H1 (cell line): ENCODE measurements around the gene PPP2R3B. TPM values are rescaled to one million over a fixed set of nuclear protein-coding genes. Genes with fewer than 3 reads are reported as not detected.

ENCODE experiments used
- CTCF ChIA-PET: fragments of 300-600 bp; sonication (Branson Sonifier 250); formaldehyde crosslinking; loops from one replicate; lab custom pipeline; 2021; ENCODE audit not compliant: partially characterized antibody; lab: Charles Lee
- POLR2A ChIA-PET: fragments of 300-600 bp; sonication (Branson Sonifier 250); formaldehyde crosslinking; loops from one replicate; lab custom pipeline; 2021; ENCODE audit warnings: inconsistent platforms; ENCODE audit not compliant: partially characterized antibody; lab: Charles Lee
- DNase-seq, 2 experiments: peaks; one replicate each; pipeline versions ENCODE4 v3.0.0 to v3.0.0-alpha.2; 2010 to 2022; ENCODE audit warnings: low spot score in 2 of 2, low read depth in 1 of 2, mixed read lengths in 1 of 2
- FAIRE-seq: peaks from 2 replicates; lab custom pipeline; 2011; peaks lifted over from hg19 to GRCh38; lab: Jason Lieb, UNC
- H2AFZ ChIP-seq: 2 replicates; pipeline ENCODE4 v1.8.1; 2012; ENCODE audit warnings: low read length, inconsistent platforms
- H2AK5ac ChIP-seq: 2 replicates; pipeline ENCODE4 v1.6.1; 2013; ENCODE audit warnings: low read depth, low read length
- H2BK120ac ChIP-seq: replicated peaks from 2 replicates; pipeline ENCODE3; 2013; ENCODE audit warnings: low read depth, low read length, inconsistent platforms
- H2BK12ac ChIP-seq: 2 replicates; pipeline ENCODE4 v1.6.1; 2013; ENCODE audit warnings: low read depth, low read length
- H2BK15ac ChIP-seq: 2 replicates; pipeline ENCODE4 v1.6.1; 2013; ENCODE audit warnings: low read length
- H2BK20ac ChIP-seq: 2 replicates; pipeline ENCODE4 v1.6.1; 2013; ENCODE audit warnings: low read length
- H2BK5ac ChIP-seq: 2 replicates; pipeline ENCODE4 v1.6.1; 2013; ENCODE audit warnings: low read depth, low read length
- H3K14ac ChIP-seq: 2 replicates; pipeline ENCODE4 v1.6.1; 2013; ENCODE audit warnings: inconsistent platforms; ENCODE audit not compliant: insufficient read length
- H3K18ac ChIP-seq: 2 replicates; pipeline ENCODE4 v1.6.1; 2013; ENCODE audit warnings: low read length; ENCODE audit errors: extremely low read depth
- H3K23ac ChIP-seq: 2 replicates; pipeline ENCODE4 v1.6.1; 2013; ENCODE audit warnings: inconsistent platforms; ENCODE audit not compliant: insufficient read length
- H3K23me2 ChIP-seq: 2 replicates; pipeline ENCODE4 v1.6.1; 2013; ENCODE audit warnings: low read depth, low read length
- H3K27ac ChIP-seq: 2 replicates; pipeline ENCODE4 v1.6.1; 2011; ENCODE audit warnings: low read depth, low read length, inconsistent platforms
- H3K27me3 ChIP-seq, 4 experiments: replicated peaks in 1 of 4; 1 replicate in 1 of 4; 2 replicates in 3 of 4; pipeline versions ENCODE4 v1.6.1 to v1.8.1; 2011 to 2013; ENCODE audit warnings: low read length in 3 of 4, mild to moderate bottlenecking in 3 of 4, inconsistent platforms in 2 of 4, mixed read lengths in 2 of 4, moderate library complexity in 1 of 4; ENCODE audit not compliant: control insufficient read depth in 3 of 4, insufficient read depth in 3 of 4; ENCODE audit errors: extremely low read depth in 1 of 4
- H3K36me3 ChIP-seq, 4 experiments: 2 replicates each; pipeline versions ENCODE4 v1.6.1 to v1.8.1; 2011 to 2013; ENCODE audit warnings: mild to moderate bottlenecking in 4 of 4, low read length in 3 of 4, moderate library complexity in 2 of 4, control low read depth in 1 of 4, inconsistent platforms in 1 of 4; ENCODE audit not compliant: insufficient read depth in 4 of 4, control insufficient read depth in 2 of 4
- H3K4ac ChIP-seq: replicated peaks from 2 replicates; pipeline ENCODE3; 2013; ENCODE audit warnings: low read length, low read depth, mixed read lengths, inconsistent platforms; ENCODE audit not compliant: insufficient read length
- H3K4me1 ChIP-seq, 4 experiments: replicated peaks in 1 of 4; 1 replicate in 1 of 4; 2 replicates in 3 of 4; pipeline versions ENCODE4 v1.6.1 to v1.8.1; 2011 to 2013; ENCODE audit warnings: low read length in 3 of 4, inconsistent platforms in 2 of 4, mixed read lengths in 1 of 4; ENCODE audit not compliant: insufficient read depth in 4 of 4, control insufficient read depth in 3 of 4
- H3K4me2 ChIP-seq, 2 experiments: 2 replicates each; pipeline versions ENCODE4 v1.6.1 to v1.8.1; 2011 to 2013; ENCODE audit warnings: low read depth in 2 of 2, low read length in 2 of 2, control low read depth in 1 of 2, inconsistent platforms in 1 of 2, mild to moderate bottlenecking in 1 of 2; ENCODE audit not compliant: insufficient read depth in 1 of 2
- H3K4me3 ChIP-seq, 4 experiments: fragments of 200-600, 300-600 bp in 1 of 4; sonication (generic), shearing (Covaris generic), sonication (Bioruptor Twin) in 1 of 4; 2 replicates each; pipeline versions ENCODE4 v1.5.1 to v1.8.1; 2011 to 2016; ENCODE audit warnings: low read length in 4 of 4, low read depth in 3 of 4, control low read depth in 2 of 4, inconsistent platforms in 2 of 4, mild to moderate bottlenecking in 2 of 4, mixed read lengths in 1 of 4, moderate library complexity in 1 of 4; ENCODE audit not compliant: insufficient read depth in 2 of 4; ENCODE audit errors: extremely low read depth in 1 of 4
- H3K56ac ChIP-seq: replicated peaks from 2 replicates; pipeline ENCODE3; 2013; ENCODE audit warnings: low read depth, mild to moderate bottlenecking, mixed read lengths, low read length, inconsistent platforms; ENCODE audit not compliant: insufficient read length
- H3K79me1 ChIP-seq: 2 replicates; pipeline ENCODE4 v1.6.1; 2013; ENCODE audit warnings: low read depth, low read length, control low read depth
- H3K79me2 ChIP-seq, 2 experiments: 2 replicates each; pipeline versions ENCODE4 v1.6.1 to v1.8.1; 2012 to 2013; ENCODE audit warnings: low read length in 2 of 2, mild to moderate bottlenecking in 2 of 2, inconsistent platforms in 1 of 2; ENCODE audit not compliant: insufficient read depth in 2 of 2, control insufficient read depth in 1 of 2
- H3K9ac ChIP-seq, 4 experiments: replicated peaks in 1 of 4; 1 replicate in 1 of 4; 2 replicates in 3 of 4; pipeline versions ENCODE4 v1.6.1 to v1.8.1; 2011 to 2013; ENCODE audit warnings: low read depth in 3 of 4, low read length in 3 of 4, control low read depth in 2 of 4, mild to moderate bottlenecking in 2 of 4, moderate library complexity in 2 of 4, inconsistent platforms in 1 of 4; ENCODE audit errors: extremely low read depth in 1 of 4
- H3K9me3 ChIP-seq, 2 experiments: 2 replicates each; pipeline versions ENCODE4 v1.6.1 to v1.8.1; 2012 to 2013; ENCODE audit warnings: mild to moderate bottlenecking in 2 of 2, moderate library complexity in 2 of 2, control low read depth in 1 of 2, inconsistent platforms in 1 of 2, low read depth in 1 of 2, low read length in 1 of 2, mixed read lengths in 1 of 2; ENCODE audit not compliant: insufficient read depth in 2 of 2
- H4K20me1 ChIP-seq, 2 experiments: replicated peaks in 1 of 2; 2 replicates each; pipeline versions ENCODE3 to v1.8.1; 2011 to 2013; ENCODE audit warnings: inconsistent platforms in 2 of 2, low read length in 2 of 2, mild to moderate bottlenecking in 1 of 2; ENCODE audit not compliant: insufficient read depth in 2 of 2, control insufficient read depth in 1 of 2
- H4K5ac ChIP-seq: 2 replicates; pipeline ENCODE4 v1.6.1; 2013; ENCODE audit warnings: low read length, low read depth, mixed read lengths, inconsistent platforms; ENCODE audit not compliant: insufficient read length
- H4K8ac ChIP-seq: 2 replicates; pipeline ENCODE4 v1.8.0; 2013; ENCODE audit warnings: mild to moderate bottlenecking, moderate library complexity, low read length, inconsistent platforms; ENCODE audit not compliant: insufficient read depth; ENCODE audit errors: extremely low read depth
- H4K91ac ChIP-seq: replicated peaks from 2 replicates; pipeline ENCODE3; 2013; ENCODE audit warnings: low read length, mixed read lengths, inconsistent platforms; ENCODE audit not compliant: insufficient read length
- CBX5 ChIP-seq: fragments of 300-800, 300-1000 bp; sonication (generic); IDR thresholded peaks from 2 replicates; pipeline ENCODE4 v1.7.1; 2016; ENCODE audit warnings: antibody characterized with exemption, low read length, low read depth
- CHD2 ChIP-seq: IDR thresholded peaks from 2 replicates; pipeline ENCODE4 v1.6.1; 2012; ENCODE audit warnings: low read length, improper control_type of control experiment
- GTF2F1 ChIP-seq: IDR thresholded peaks from 2 replicates; pipeline ENCODE4 v1.6.1; 2012; ENCODE audit warnings: low read depth, low read length, improper control_type of control experiment, borderline replicate concordance
- JUND ChIP-seq: IDR thresholded peaks from 2 replicates; pipeline ENCODE4 v1.6.1; 2011; ENCODE audit warnings: mild to moderate bottlenecking, improper control_type of control experiment, low read length
- MAX ChIP-seq: IDR thresholded peaks from 2 replicates; pipeline ENCODE4 v1.6.1; 2012; ENCODE audit warnings: inconsistent platforms
- PHF8 ChIP-seq: fragments of 200-600 bp; sonication (generic); conservative IDR thresholded peaks from 2 replicates; pipeline ENCODE4 v1.7.1; 2012; ENCODE audit warnings: low read depth, mild to moderate bottlenecking, inconsistent platforms, low read length, moderate library complexity
- POU5F1 ChIP-seq: IDR thresholded peaks from 2 replicates; pipeline ENCODE4 v1.6.1; 2011; ENCODE audit warnings: low read depth, mild to moderate bottlenecking, low read length, moderate library complexity
- SAP30 ChIP-seq: fragments of 300-600 bp; sonication (generic); IDR thresholded peaks from 2 replicates; pipeline ENCODE4 v1.7.1; 2012; ENCODE audit warnings: low read length, moderate library complexity, mild to moderate bottlenecking, inconsistent platforms; ENCODE audit not compliant: insufficient read depth, insufficient replicate concordance
- ZNF274 ChIP-seq: IDR thresholded peaks from 2 replicates; pipeline ENCODE4 v1.7.0; 2012; ENCODE audit warnings: low read length, borderline replicate concordance; ENCODE audit errors: extremely low read depth
- WGBS, 2 experiments: shearing (Covaris generic) in 1 of 2; methylation state at CpG; one replicate each; pipeline versions ENCODE4 v1.1.6 to v1.1.7; 2013 to 2015; ENCODE audit warnings: low lambda C conversion rate in 2 of 2, mixed read lengths in 2 of 2, inconsistent platforms in 1 of 2, low coverage in 1 of 2, missing lambda C conversion rate in 1 of 2; ENCODE audit not compliant: insufficient replicate concordance in 2 of 2, insufficient coverage in 1 of 2, insufficient read length in 1 of 2; ENCODE audit errors: extremely low coverage in 1 of 2, missing lambda C conversion rate in 1 of 2; 5-methylcytosine and 5-hydroxymethylcytosine counted together
- polyA plus RNA-seq, 7 experiments: library from polyadenylated mRNA; depleted of rRNA in 3 of 7; stranded (reverse) in 5 of 7; unstranded in 2 of 7; fragments of >200 nt in 5 of 7; fragments of 200-250 nt in 2 of 7; gene quantifications; 1 replicate in 5 of 7; 2 replicates in 1 of 7; 4 replicates in 1 of 7; pipeline versions ENCODE4 v1.2.1 to v1.2.3, GENCODE V29; 2011 to 2013; ENCODE audit warnings: missing spikeins in 2 of 7, mixed read lengths in 2 of 7
- total RNA-seq: library from RNA; stranded (reverse); fragmentation: NEBNext Ultra II Directional; extraction: Animal tissue kit (Norgen Biotek cat#: 25700); gene quantifications from 2 replicates; pipeline ENCODE4 v1.2.1, GENCODE V29; 2021

Gene PPP2R3B
- total and polyA plus RNA-seq, 2 of the 8 experiments (the other 6 are each of a cell fraction or from before 2014, with no cell fraction given) = 47.6 to 86.7 TPM

DNA sequence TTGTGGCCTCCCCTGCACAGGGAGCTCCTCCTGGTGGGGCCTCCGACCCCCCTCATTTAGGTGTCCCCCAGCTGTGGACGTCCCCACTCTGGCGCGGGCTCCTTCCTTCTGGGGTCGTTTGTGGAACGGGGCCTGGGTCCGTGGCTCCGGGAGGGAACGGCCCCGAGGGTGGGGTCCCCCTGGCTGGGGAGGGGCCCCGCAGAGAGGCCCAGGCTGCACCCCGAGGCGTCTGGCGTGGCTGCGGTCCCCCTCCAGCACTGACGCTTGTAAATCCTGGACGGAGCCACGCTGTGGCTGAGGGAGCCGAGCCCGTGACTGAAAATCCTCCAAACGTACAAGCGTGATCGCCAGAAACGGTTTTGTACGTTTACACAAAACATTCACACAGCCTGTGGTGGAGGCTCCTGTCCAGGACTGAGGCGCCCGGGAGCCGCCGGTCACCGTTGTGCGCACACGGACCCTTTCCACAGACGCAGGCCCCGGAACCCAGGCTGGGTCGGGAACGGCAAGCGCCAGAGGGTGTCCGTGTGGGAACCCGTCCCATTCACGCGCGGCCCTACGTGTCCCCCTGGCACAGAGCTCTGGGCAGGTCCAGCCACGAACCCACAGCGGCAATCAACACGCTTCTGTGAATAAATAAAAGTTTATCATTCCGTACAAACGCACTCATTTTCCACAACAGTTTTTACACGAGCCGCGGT, 52.9 kb downstream of the PPP2R3B start:
- TF ChIP-seq POU5F1 (no peak), CHD2 (no peak), ZNF274 (no peak), GTF2F1 (no peak), PHF8 (no peak), MAX (no peak), CBX5 (no peak), SAP30 (no peak), JUND (no peak)
- no peak overlapping the region for H2BK120ac ChIP-seq
- H3K4me1 ChIP-seq = peaks cover 0 to 5% (median 2%) of the 10 kb centered on the region in 4 experiments; a peak in 3 of 7 replicates
- H2BK15ac ChIP-seq = no peak overlapping the region
- no peak overlapping the region for H2AK5ac ChIP-seq
- H3K4ac ChIP-seq = no peak overlapping the region
- no peak overlapping the region for H4K91ac ChIP-seq
- no peaks in the 10 kb centered on the region for H3K23me2 ChIP-seq
- H2BK12ac ChIP-seq = no peak overlapping the region
- no peak overlapping the region for H3K4me3 ChIP-seq
- H3K18ac ChIP-seq = no peak overlapping the region
- no peak overlapping the region for H3K9ac ChIP-seq
- H3K36me3 ChIP-seq = peaks cover 4 to 33% (median 15%) of the 10 kb centered on the region in 4 experiments; a peak in 5 of 8 replicates
- peak overlapping the region; percentile 51; the same call in 1 of the 2 replicates for H4K8ac ChIP-seq
- H2BK20ac ChIP-seq = no peak overlapping the region
- CTCF ChIA-PET = no interaction called here
- POLR2A ChIA-PET = no interaction called here
- H3K56ac ChIP-seq = no peak overlapping the region
- peaks cover 0 to 2% (median 0%) of the 10 kb centered on the region in 4 experiments; a peak in 1 of 7 replicates for H3K27me3 ChIP-seq
- H2BK5ac ChIP-seq = no peak overlapping the region
- no peaks in the 10 kb centered on the region; the same call in 1 of the 2 replicates for H3K79me1 ChIP-seq
- H3K23ac ChIP-seq = no peak overlapping the region
- H3K4me2 ChIP-seq = no peak overlapping the region
- H3K14ac ChIP-seq = no peak overlapping the region
- no peak overlapping the region for H3K27ac ChIP-seq
- DNase-seq (no peak), FAIRE-seq (no peak)
- H4K20me1 ChIP-seq = peaks cover 0 to 15% of the 10 kb centered on the region in 2 experiments
- no peaks in the 10 kb centered on the region for H3K9me3 ChIP-seq
- no peak overlapping the region for H2AFZ ChIP-seq
- no peak overlapping the region for H4K5ac ChIP-seq
- H3K79me2 ChIP-seq = no peaks in the 10 kb centered on the region
- WGBS, 2 experiments = 96% methylated on average over 43 of the region's 51 CpGs; no CpG with 5 or more reads in 1 of the 2 experiments
